ENCODE results near the gene HS6ST1. TPM values are rescaled to one million over a fixed set of nuclear protein-coding genes. Genes with fewer than 3 reads are reported as not detected.
"Not testable (repeated sequence)": the region's sequence is repeated elsewhere in the genome, so short reads cannot be mapped to it uniquely, and the experiment has no call there.

HS6ST1 gene
- total RNA-seq, 6 experiments from 2014 or later, result 18.0 to 53.5 (median 31.0) TPM

DNA sequence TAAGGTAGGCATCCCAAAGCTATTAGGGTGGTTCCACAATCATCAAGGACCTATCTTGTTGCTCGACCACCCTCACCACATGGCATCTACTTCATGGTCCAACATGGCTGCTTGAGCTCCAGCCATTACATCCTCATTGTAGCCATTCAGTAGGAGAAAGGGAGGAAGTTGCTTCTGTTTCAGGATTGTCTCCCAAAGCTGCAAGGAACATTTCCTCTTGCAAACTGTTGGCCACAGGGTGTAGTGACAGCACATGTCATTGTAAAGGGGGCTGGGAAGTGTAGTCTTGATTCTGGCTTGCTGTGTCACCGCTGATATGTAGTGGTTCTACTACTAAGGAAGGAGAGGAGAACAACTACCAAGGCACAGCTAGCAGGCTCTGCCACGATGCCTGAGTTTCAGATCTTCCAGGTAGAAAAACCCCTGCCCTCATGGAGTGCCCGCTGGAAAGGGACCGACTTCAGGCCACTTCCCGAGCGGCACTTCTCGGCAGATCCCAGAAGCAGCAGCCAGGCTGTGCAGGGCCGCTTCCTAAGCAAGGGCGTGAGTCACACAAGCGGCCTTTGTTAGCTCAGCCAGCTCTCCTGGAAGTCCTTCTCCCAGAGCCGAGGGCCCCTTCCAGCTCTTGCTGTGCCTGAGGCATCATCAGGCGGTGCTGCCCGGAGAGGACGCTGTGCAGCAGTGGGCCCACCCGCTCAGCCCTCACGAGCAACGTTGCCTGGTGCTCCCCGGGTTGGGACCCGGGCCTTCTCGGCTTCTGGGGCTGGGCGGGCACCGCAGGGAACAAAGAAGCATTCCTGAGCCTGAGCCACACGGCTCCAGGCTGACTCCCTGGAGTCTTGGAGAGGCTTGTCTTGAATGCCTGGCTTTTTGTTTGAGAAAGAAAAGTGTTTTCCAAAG, 58.2 kb downstream of the HS6ST1 start:
- intact Hi-C loops (cut with DNase I), result no loop called here
- Histone ChIP-seq H3K4me1 (no peaks in the 10 kb centered on the region), H3K36me3 (no peaks in the 10 kb centered on the region), H3K4me3 (no peak overlapping the region), H3K9me3 (no peaks in the 10 kb centered on the region), H3K27ac (no peak overlapping the region), H3K27me3 (no peaks in the 10 kb centered on the region)
- DNase-seq (no peak), ATAC-seq (peak in 2 of 4 donors; percentile 10 to 35)
- no CpG with 5 or more reads among the region's 24 CpGs for WGBS (ENCODE audit: insufficient coverage, low coverage, low lambda C conversion rate, missing lambda C conversion rate)
- TF ChIP-seq POLR2A (IDR thresholded peaks at IDR 0.05), result no peak
- no peak for TF ChIP-seq CTCF (IDR thresholded peaks at IDR 0.05)

GRCh38 chr2:128259585-128259984, 59.1 kb downstream of the HS6ST1 start:
- TF ChIP-seq CTCF (IDR thresholded peaks at IDR 0.05) (no peak), POLR2A (IDR thresholded peaks at IDR 0.05) (no peak)
- intact Hi-C loops (cut with DNase I), result no loop called here
- no peak for ATAC-seq
- no peaks in the 10 kb centered on the region for H3K9me3 ChIP-seq
- DNase-seq, result no peak
- no peak overlapping the region for H3K4me3 ChIP-seq
- 87% methylated on average over 5 of the region's 5 CpGs for WGBS (ENCODE audit: insufficient coverage, low coverage, low lambda C conversion rate, missing lambda C conversion rate)
- no peaks in the 10 kb centered on the region for H3K4me1 ChIP-seq
- no peaks in the 10 kb centered on the region for H3K36me3 ChIP-seq
- H3K27ac ChIP-seq, result no peak overlapping the region
- H3K27me3 ChIP-seq, result no peaks in the 10 kb centered on the region

- H3K9me3 ChIP-seq, result no peaks in the 10 kb centered on the region
- WGBS (ENCODE audit: insufficient coverage, low coverage, low lambda C conversion rate, missing lambda C conversion rate), result 83% methylated on average over 2 of the region's 6 CpGs
- no peak for ATAC-seq
- H3K4me3 ChIP-seq, result no peak overlapping the region
- no peaks in the 10 kb centered on the region for H3K27me3 ChIP-seq
- TF ChIP-seq POLR2A (IDR thresholded peaks at IDR 0.05), result no peak
- no peak for TF ChIP-seq CTCF (IDR thresholded peaks at IDR 0.05)
- no peak for DNase-seq
- no peak overlapping the region for H3K27ac ChIP-seq
- intact Hi-C loops (cut with DNase I), result no loop called here
- no peaks in the 10 kb centered on the region for H3K4me1 ChIP-seq
- no peaks in the 10 kb centered on the region for H3K36me3 ChIP-seq
Observed at GRCh38 chr2:128258218-128258617, 60.5 kb downstream of the HS6ST1 start.

- no peak for TF ChIP-seq POLR2A (IDR thresholded peaks at IDR 0.05)
- no peak for TF ChIP-seq CTCF (IDR thresholded peaks at IDR 0.05)
Observed at GRCh38 chr2:128252501-128252900, 66.2 kb downstream of the HS6ST1 start.

DNA sequence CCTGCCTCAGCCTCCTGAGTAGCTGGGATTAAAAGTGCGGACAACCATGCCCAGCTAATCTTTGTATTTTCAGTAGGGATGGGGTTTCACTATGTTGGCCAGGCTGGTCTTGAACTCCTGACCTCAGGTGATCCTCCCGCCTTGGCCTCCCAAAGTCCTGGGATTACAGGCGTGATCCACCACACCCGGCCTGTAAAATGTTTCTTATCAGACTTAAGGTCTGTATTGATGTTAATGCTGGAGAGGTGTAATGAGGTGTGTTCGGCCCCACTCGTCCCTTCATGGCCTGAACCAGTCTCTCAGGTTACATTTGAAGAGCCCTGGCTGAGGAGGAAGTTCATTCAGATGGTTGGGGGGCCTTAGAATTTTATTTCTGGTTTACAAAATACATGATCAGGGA, 66.6 kb downstream of the HS6ST1 start:
- WGBS (ENCODE audit: insufficient coverage, low coverage, low lambda C conversion rate, missing lambda C conversion rate), result 82% methylated on average over 2 of the region's 6 CpGs
- H3K9me3 ChIP-seq; H3K27me3 ChIP-seq; intact Hi-C loops (cut with DNase I); H3K4me1 ChIP-seq; H3K36me3 ChIP-seq; DNase-seq; H3K4me3 ChIP-seq; H3K27ac ChIP-seq; ATAC-seq: not testable (repeated sequence)

More at GRCh38 chr2:128252501-128252900, 66.2 kb downstream of the HS6ST1 start:
- WGBS (ENCODE audit: insufficient coverage, low coverage, low lambda C conversion rate, missing lambda C conversion rate), result 93% methylated on average over 5 of the region's 6 CpGs
- no peaks in the 10 kb centered on the region for H3K4me1 ChIP-seq
- no peak overlapping the region for H3K4me3 ChIP-seq
- ATAC-seq (peak in 1 of 4 donors; percentile 37), DNase-seq (no peak)
- H3K27me3 ChIP-seq, result no peaks in the 10 kb centered on the region
- intact Hi-C loops (cut with DNase I), result no loop called here
- no peaks in the 10 kb centered on the region for H3K36me3 ChIP-seq
- no peaks in the 10 kb centered on the region for H3K9me3 ChIP-seq
- no peak overlapping the region for H3K27ac ChIP-seq

Data from right lobe of liver (tissue), 6 donors.